ENCODE results near the gene DPM2.
A peak's percentile ranks its signal among the peaks of the same experiment; 100 is the strongest.

Gene DPM2

DNA sequence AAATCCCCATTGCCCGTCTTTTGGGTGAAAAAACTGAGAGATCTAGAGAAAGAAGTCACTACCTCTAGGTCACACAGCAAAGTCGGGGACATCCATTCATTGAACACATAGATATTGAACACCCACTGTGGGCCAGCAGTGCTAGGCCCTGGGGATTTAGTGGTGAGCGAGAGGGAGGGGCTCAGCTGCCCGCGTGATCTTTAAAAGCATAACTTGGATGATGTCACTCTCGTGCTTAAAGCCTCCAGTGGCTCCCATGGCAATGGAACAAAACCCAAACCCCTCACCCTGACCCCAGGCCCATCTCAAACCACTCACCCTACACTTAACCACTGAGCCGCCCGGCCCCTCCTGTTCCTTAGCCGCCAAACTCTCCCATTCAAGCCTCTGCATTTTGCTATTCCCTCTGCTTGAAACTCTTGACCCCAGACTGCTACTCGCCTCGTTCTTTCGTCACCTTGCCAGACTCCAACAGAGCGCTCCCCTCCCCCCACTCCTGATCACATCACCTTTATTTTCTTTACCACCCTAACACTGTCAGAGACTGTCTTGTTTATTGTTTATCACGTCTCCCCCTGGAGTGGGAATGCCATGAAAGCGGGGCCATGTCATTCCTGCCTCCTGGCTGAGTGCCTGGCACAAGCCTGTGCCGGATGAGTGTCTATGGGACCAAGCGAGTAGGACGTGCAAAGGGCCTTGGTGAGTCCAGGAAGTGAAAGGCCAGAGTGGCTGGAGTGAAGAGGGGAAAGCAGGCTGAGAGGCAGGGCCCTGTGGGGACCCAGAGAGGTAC lies 6.4 kb downstream of the DPM2 start:
- in situ Hi-C loops (cut with MboI; ENCODE audit: low sequenced_read_pairs, unreplicated experiment): loop anchor here (25.0 kb wide), 1 partner anchor 106 kb away; no protein-coding TSS in a partner anchor
- TF ChIP-seq, protein P1, sequence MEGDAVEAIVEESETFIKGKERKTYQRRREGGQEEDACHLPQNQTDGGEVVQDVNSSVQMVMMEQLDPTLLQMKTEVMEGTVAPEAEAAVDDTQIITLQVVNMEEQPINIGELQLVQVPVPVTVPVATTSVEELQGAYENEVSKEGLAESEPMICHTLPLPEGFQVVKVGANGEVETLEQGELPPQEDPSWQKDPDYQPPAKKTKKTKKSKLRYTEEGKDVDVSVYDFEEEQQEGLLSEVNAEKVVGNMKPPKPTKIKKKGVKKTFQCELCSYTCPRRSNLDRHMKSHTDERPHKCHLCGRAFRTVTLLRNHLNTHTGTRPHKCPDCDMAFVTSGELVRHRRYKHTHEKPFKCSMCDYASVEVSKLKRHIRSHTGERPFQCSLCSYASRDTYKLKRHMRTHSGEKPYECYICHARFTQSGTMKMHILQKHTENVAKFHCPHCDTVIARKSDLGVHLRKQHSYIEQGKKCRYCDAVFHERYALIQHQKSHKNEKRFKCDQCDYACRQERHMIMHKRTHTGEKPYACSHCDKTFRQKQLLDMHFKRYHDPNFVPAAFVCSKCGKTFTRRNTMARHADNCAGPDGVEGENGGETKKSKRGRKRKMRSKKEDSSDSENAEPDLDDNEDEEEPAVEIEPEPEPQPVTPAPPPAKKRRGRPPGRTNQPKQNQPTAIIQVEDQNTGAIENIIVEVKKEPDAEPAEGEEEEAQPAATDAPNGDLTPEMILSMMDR (IDR thresholded peaks at IDR 0.05; ENCODE audit: borderline replicate concordance, control extremely low read depth, extremely low read depth, insufficient read depth, missing control alignments): no peak

DNA sequence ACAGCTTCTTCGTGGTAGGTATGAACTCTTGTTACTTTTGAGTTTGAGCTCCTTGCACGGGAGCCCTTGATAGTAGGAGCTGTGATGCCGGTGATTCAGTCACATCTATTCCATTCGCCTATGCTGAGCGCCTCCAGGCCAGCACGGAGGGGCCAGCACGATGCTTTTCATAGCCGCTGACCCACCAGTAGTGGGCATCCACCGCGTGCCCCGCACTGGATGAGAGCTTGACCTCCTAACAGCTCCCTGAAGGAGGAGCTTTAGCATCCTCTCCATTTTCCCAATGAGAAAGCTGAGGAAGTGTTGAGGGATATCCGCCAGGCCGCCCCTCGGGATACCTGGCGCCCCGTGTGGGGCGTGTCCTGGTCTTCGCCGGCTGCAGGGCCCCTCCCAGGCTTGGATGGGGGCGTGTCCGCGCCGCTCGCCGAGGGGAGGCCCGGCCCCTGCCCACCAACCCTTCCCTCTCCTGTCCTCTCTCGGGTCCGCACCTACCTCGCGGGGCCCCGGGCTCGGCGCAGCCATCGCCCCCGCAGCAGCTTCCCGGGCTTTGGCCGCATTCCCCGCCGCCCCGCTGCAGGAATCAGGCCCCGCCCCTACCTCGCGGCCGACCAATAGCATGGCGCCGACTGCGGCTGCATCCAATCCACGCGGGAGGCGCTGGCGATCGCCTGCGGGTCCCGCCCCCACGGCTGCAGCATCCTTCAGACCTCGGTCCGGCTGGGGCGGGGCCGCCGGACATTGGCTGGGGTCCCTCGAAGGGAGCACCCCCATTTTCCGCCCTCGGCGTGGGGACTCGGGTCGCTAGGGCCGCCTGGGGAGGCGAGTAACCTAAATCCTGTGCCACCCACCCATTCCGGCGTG lies 7.2 kb downstream of the DPM2 start, which contains the start of gene PIP5KL1:
TSS of gene PIP5KL1 (minus strand) at position 547 of the 861 bp plus-strand sequence. CDS start at position 522, 25 bp downstream.
- TF ChIP-seq, protein P1 (IDR thresholded peaks at IDR 0.05; ENCODE audit: borderline replicate concordance, control extremely low read depth, extremely low read depth, insufficient read depth, missing control alignments): no peak
- peak; percentile 97 for DNase-seq (ENCODE audit: low spot score)

More for the DNA sequence above, 6.4 kb downstream of the DPM2 start:
- DNase-seq (ENCODE audit: low spot score): peak; percentile 73

DNA sequence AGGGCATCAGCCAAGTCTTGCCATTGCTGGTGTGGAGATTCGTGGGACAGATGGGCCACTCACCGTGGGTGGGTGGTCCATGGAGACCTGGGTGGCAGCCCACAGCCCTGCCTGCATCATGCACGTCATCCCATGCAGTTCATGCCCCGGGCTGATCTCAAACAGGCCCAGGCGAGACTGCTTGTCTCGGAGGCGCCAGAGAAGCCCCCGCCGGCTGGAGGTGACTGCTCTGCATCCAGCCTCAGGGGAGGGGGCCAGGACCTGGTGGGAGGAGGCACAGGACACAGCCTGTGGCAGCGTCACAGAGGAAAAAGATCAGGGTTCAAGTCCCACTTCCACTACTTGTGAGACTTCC lies 8.1 kb downstream of the DPM2 start:
- in situ Hi-C loops (cut with MboI; ENCODE audit: low sequenced_read_pairs, unreplicated experiment): loop anchor here (25.0 kb wide), 1 partner anchor 108 kb away; no protein-coding TSS in a partner anchor
- TF ChIP-seq, protein P1 (IDR thresholded peaks at IDR 0.05; ENCODE audit: borderline replicate concordance, control extremely low read depth, extremely low read depth, insufficient read depth, missing control alignments): no peak
- no peak for DNase-seq (ENCODE audit: low spot score)

More for the DNA sequence above, 7.2 kb downstream of the DPM2 start, which contains the start of gene PIP5KL1:
- in situ Hi-C loops (cut with MboI; ENCODE audit: low sequenced_read_pairs, unreplicated experiment): loop anchor here (25.0 kb wide), 1 partner anchor 107 kb away; no protein-coding TSS in a partner anchor

DNA sequence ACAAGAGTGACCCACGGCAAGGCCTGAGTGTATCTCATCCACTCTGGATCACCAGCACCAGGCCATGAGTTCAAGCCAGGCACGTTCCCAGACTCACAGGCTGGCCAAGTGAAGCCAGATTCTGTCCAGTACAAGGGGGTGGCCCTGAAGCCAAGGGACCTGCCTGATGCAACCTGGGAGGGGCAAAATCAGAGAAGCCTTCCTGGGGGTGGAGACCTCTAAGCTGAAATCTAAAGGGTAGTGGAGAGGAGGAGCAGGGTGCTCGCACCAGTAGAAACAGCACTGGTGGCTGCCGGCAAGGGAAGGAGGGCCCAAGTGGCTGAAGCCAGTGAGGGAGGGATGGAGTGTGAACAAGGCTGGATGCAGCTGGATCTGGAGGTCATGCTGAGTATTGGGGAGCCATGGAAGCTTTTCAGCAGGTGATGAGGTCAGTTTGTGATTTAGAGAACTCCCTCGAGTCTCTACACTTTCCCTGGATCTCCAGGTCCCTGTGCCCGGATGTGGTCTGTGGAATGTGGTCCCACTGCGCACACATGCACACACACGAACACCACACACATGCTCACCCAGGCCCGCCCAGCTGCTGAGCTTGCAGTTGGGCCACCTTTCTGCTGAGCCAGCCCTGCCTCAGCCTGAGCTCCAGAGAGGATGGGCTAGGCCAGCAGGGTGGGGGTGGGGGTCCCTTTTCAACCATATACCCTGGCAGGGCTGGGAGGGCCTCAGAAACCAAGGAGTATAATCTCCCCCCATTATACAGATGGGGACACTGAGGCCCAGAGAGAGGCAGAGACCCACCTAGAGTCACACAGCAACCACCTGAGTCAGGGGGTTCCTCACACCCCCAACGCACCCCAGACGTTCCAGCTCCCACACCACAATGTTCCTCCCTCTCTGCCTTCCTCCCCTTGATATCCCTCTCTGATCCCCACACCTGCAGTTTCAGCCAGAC lies 8.7 kb downstream of the DPM2 start:
- TF ChIP-seq, protein P1 (IDR thresholded peaks at IDR 0.05; ENCODE audit: borderline replicate concordance, control extremely low read depth, extremely low read depth, insufficient read depth, missing control alignments): no peak
- DNase-seq (ENCODE audit: low spot score): no peak
- in situ Hi-C loops (cut with MboI; ENCODE audit: low sequenced_read_pairs, unreplicated experiment): loop anchor here (25.0 kb wide), 1 partner anchor 108 kb away; no protein-coding TSS in a partner anchor

DNA sequence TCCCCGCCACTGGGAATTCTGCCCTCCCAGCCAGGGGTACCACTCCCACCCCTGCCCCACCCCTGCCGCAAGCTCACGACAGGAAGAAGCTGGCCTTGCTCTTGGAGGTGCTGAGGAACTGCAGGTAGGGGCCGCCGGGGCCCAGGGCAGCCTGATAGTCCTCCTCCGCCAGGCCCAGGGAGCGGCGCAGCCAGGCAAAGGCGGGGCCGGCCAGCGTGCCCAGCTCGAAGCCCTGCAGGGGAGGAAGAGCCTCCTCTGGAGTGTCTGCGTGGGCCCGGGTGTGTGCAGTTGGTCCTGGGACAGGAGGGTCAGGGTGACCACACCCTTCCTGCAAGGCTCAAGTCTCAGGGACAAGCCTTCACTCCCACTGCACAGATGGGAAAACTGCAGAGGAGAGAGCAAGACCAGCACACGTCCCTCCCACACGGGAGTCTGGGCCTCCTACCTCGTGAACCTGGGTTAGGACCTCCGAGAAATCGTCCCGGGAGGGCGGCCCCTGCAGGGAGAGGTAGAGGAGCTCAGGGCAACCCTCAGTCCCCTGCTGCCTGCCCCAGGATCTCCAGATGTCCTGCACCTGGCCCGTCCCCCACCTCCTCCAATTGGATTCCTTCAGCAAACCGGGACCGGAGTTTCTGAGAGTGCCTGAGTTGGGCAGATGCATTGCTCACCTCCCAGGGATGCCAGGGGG lies 9.5 kb downstream of the DPM2 start:
- TF ChIP-seq, protein P1 (IDR thresholded peaks at IDR 0.05; ENCODE audit: borderline replicate concordance, control extremely low read depth, extremely low read depth, insufficient read depth, missing control alignments): no peak
- no peak for DNase-seq (ENCODE audit: low spot score)
- in situ Hi-C loops (cut with MboI; ENCODE audit: low sequenced_read_pairs, unreplicated experiment): loop anchor here (25.0 kb wide), 1 partner anchor 109 kb away; no protein-coding TSS in a partner anchor

Data from GM13976 (cell line).